ENCODE measurements around the gene ZFAND2B.

ZFAND2B gene

DNA sequence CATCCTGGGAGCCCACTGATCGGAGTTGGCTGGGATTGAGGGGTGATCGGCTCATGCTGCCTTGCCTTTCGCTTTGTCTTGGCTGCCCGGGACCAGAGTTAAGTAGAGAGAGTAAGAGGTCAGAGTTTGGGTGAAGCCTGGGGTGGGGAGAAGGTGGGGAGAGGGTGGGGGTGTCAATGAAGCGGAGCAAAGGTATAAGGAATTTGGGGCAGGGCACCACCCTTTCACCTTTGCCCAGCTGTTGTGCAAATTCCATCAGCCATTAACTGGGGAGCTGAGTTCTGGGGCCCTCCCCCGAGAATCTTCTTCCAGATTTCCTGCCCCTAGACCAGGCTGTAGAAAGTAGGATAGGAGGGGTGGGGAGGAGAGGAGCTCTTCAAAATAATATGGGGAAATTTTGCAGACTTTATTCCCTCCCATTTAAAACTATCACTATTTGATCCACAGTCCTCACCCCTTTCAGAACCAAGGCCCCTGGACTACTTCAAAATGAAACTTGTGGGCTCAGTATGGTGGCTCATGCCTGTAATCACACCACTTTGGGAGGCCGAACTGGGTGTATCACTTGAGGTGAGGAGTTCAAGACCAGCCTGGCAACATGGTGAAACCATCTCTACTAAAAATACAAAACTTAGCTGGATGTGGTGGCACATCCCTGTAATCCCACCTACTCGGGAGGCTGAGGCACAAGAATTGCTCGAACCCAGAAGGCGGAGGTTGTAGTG is 36.5 kb upstream of the ZFAND2B start, which contains the start of gene SLC23A3:
Gene SLC23A3 (minus strand): TSS at position 100 of the 725 bp plus-strand sequence. CDS start 45 bp downstream, at position 55.
- TF ChIP-seq GATA1 (IDR thresholded peaks at IDR 0.05; ENCODE audit: low read depth, low read length) (no peak), POLR2A (IDR thresholded peaks at IDR 0.05; ENCODE audit: low read length) (no peak)
- DNase-seq, result no peak

DNA sequence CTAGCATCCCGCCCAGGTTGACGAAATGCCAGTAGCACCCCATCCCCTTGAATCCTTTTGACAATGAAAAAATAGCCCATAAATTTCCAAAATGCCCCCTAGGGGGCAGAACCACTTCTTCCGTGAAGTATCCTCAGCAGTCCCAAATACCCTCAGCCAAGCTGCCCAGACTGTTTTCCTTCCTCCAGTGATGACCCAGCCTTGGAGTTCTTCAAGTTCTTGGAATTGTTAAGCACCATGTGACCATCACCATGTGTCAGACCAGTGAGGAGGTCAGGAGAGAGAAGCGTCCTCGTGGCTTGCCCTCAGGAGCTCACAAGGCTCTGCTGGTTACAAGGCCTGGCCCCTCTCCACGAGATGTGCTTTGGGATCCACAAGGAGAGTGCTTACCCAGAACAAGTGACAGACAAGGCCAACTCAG is 35.3 kb upstream of the ZFAND2B start:
- peak; percentile 47 to 69 for DNase-seq
- TF ChIP-seq GATA1 (IDR thresholded peaks at IDR 0.05; ENCODE audit: low read depth, low read length) (no peak), POLR2A (IDR thresholded peaks at IDR 0.05; ENCODE audit: low read length) (no peak)

DNA sequence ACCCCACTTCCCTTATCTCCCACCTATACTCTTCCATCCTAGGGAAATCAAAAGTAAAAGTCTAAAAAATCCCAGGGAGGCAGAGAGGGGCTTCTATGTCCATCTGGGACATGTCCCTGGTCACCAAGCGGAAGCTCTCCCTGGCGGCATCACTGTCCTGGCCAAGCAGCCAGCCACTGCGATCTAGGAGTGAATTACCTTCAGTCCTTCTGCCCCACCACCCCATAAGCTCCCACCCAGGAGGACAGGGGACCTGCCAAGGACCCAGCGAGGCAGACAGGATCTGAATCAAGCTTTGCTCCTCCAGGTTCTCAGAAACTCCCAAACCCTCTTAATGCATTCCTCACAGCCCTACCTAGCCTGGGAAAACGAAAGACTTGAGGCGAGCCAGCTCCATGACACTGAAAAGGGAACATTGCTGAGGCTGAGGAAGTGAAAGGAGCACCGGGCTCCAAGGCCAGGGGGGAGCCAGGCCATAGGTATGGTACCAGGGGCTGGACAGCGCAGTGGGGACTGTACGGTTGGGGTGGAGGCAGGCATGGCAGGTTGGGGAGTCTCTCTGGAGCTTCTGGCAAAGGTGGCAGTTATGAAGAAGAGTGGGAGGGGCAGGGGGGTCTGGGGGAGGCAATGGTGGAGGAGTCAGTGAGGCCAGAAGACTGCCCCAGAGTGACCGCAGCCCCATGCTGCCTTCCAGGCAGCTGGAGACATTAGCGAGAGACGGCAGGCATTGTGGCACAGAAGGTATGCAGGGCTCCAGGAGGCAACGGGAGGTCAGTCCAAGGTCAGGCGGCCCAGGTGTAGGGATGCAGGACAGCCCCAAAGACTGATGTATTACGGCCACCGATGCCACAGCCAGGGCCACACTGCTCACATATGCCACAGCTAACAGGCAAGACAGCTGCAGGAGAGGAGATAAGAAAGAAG is 34.1 kb upstream of the ZFAND2B start:
- peak in 1 of 2 experiments; percentile 48 for DNase-seq
- no peak for TF ChIP-seq POLR2A (IDR thresholded peaks at IDR 0.05; ENCODE audit: low read length)
- no peak for TF ChIP-seq GATA1 (IDR thresholded peaks at IDR 0.05; ENCODE audit: low read depth, low read length)

DNA sequence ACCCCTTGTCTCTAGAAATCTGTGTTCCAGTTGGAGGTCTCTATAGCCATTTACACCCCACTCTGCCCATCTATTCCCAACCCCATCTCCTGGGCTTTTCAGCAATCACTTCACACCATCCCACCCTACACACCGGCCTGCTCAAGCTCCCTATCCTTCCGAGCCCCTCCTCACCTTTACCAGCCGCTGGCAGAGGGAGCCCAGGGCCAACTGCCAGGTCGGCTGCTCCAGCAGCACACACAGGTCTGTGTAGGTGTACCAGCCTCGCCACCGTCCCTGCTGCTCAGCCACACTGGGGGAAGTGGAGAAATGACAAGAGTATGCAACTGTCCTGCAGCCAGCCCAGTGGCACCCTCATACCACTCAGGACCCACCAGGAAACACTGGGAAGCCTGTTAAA is 33.4 kb upstream of the ZFAND2B start:
- DNase-seq, result no peak
- no peak for TF ChIP-seq GATA1 (IDR thresholded peaks at IDR 0.05; ENCODE audit: low read depth, low read length)
- TF ChIP-seq POLR2A (IDR thresholded peaks at IDR 0.05; ENCODE audit: low read length), result no peak

DNA sequence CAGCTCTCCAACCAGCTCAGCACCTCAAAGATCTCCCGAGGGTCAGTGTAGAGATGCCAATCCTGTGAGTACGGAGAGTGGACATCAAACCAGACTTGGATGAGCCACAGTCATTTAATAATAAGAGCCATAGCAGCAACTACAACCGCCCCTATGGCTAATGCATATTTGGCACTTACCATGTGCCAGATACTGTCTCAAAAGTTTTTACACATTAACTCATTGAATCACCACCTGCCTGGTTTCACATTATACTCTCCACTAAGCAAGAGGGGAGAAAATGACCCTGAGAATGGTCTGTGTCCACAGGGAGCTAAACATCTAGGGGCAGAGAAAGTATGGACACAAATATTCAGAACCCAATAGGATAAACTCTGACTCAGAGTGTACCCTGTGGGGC is 32.4 kb upstream of the ZFAND2B start:
- TF ChIP-seq POLR2A (IDR thresholded peaks at IDR 0.05; ENCODE audit: low read length), result no peak
- TF ChIP-seq GATA1 (IDR thresholded peaks at IDR 0.05; ENCODE audit: low read depth, low read length), result no peak
- no peak for DNase-seq

DNA sequence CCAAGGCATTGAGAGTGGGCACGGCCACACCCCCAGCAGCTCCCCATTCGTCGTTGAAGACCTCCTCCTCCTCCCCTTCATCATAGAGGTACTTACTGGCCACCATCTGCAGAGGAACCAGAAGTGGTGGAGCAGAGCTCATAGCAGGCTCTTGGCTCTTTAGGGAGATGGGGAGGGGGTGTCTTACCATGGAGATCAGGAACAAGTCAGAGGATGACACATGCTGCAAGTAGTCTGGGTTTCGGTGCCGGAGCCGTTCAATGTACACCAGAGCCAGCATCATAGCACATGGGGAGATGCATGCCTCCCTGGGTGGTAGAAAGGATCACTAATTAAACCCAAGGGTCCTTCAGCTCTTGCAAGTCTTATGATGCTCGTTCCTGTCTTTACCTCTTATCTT is 31.8 kb upstream of the ZFAND2B start:
- DNase-seq, result no peak
- no peak for TF ChIP-seq GATA1 (IDR thresholded peaks at IDR 0.05; ENCODE audit: low read depth, low read length)
- TF ChIP-seq POLR2A (IDR thresholded peaks at IDR 0.05; ENCODE audit: low read length), result no peak

DNA sequence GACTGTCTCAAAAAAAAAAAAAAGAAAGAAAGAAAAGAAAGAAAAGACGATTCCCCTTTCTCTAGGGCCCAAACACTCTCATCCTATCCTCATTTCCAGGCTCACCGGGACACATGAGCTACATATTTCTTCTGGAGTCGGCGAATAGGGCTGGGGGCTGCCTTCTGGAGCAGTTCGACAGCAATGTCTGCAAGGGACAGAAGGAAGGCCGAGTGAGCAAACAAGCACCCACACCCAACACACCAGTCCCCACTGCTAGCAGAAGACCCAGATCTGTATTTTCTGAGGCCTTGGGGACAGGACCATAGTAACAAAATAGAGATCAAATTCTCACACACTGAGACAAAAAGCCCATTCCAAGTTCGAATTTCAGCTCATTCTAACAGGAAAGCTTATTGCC is 31.1 kb upstream of the ZFAND2B start:
- TF ChIP-seq GATA1 (IDR thresholded peaks at IDR 0.05; ENCODE audit: low read depth, low read length) (no peak), POLR2A (IDR thresholded peaks at IDR 0.05; ENCODE audit: low read length) (no peak)
- no peak for DNase-seq

DNA sequence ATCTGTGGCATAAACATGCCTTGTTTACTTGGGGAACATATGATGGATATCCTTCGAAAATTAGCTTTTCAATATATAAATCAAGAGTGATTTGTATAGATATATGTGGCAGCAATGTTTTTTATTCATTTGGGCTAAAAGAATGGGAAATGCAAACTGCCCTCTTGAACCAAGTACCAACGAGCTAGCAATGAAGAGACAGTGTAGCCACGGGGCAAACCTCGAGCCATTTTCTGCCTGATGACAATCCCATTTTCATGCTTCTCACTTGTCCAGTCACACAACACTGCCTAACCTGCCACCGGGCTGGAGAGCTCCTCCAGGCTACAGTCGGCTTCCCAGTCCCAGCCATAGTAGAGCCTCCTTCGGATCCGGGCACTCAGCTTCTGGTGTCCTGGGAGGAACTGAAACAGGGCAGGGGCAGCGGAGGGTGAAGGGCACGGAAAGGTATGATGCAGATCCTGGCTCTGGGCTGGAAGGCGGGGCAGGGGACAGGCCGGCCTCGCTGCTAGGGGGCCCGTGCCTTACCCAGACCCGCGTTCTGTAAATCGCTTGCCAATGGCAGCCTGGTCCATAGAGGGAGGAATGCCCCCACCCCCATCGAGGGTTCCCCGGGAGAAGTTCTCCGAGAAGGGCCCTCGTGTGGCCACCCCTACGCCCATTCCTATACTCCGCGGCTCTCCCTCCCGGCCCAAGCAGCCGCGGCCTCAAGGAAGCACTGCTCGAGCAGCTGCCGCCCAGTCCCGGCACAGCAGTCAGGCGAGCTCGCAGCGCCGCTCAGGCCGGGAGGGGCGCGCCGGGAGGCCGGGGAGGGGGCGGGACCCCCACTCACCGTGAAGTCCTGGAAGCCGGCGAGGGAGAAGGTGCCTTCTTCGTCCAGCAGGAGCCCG is 30.4 kb upstream of the ZFAND2B start:
- DNase-seq, result peak; percentile 74 to 82

DNA sequence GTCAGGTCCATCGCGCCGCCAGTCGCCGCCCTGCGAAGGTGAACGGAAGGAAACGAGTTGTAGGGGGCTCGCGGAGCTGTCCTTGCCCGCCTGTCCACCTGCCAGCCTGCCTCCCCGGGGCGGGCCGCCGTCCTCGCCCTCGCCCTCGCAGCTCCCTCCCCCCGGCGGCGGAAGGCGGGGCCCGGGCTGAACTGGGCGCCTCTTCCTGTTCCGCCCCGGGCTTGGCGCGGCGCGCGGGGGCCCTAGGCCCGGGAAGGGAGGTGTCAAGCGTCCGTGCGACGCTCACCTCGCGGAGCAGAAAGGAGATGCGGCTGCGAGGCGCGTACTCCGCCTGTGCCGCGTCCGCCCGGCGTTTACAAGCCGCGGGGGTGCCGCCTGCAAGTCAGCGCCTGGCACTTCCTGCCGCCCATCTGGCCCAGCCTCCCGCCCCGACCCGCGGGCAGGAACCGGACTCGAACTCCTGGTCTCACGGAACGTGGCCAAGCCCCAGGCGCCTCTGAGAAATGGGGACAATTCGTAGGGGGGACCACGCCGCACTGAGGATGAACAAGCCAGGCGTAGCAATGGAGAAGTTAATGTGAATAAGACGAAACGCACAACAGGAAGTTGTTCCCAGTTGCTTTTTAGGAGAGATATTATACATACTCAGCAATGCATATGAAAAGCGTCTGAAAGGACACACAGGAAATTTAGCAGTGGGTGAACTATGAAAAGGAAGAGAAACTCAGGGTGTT is 29.6 kb upstream of the ZFAND2B start, which contains the start of gene CNPPD1:
Gene CNPPD1 (minus strand): TSS at position 108 of the 734 bp plus-strand sequence. CDS start 97 bp downstream, at position 11.
- peak; percentile 92 to 97 for DNase-seq
- TF ChIP-seq GATA1 (IDR thresholded peaks at IDR 0.05; ENCODE audit: low read depth, low read length), result no peak
- TF ChIP-seq POLR2A (IDR thresholded peaks at IDR 0.05; ENCODE audit: low read length), result no peak

More for the DNA sequence above, 30.4 kb upstream of the ZFAND2B start:
- no peak for TF ChIP-seq POLR2A (IDR thresholded peaks at IDR 0.05; ENCODE audit: low read length)
- TF ChIP-seq GATA1 (IDR thresholded peaks at IDR 0.05; ENCODE audit: low read depth, low read length), result no peak

DNA sequence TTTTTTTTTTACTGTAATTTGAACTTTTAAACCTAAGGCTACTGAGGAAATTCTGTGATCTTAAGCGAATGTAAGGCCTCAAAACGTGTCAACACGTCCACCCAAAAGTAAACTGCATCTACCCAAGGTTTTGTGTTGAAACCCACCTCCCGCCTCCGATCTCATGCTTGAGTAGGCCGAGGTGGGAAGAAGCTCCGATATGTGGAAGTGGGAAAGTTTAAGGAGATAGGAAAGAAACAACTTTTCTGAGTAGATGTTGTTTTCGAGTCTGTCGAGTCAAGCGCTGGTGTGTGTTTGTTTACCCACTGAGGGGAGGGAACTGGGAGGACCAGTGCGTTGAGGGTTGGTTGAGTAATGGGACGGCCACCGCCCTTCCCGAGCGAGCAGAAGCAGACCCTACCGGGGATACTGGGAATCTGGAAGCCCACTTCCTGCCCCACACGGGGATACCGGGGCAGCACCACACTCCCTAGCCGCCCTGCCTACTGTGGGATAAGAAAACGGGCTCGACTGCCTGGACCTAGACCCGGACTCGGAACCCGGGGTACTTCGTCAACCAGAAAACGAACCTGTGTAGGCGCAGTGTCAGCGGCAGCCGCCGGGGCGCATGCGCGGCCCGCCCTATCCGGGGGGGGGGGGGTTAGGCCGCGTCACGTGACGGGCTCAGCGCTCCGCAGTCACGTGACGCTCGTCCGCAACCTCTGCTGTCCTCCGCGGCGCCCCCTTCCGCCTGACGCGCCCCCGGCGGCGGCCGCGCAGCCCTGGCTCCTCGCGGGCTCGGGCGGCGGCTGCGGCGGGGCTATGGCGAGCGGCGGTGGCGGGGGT is 28.8 kb upstream of the ZFAND2B start, which contains the start of gene RETREG2:
Gene RETREG2 (plus strand): TSS at position 724 of the 825 bp plus-strand sequence. CDS start 78 bp downstream, at position 802.
- DNase-seq, result peak; percentile 97 to 98
- TF ChIP-seq GATA1 (IDR thresholded peaks at IDR 0.05; ENCODE audit: low read depth, low read length) (no peak), POLR2A (IDR thresholded peaks at IDR 0.05; ENCODE audit: low read length) (peak; percentile 97)

DNA sequence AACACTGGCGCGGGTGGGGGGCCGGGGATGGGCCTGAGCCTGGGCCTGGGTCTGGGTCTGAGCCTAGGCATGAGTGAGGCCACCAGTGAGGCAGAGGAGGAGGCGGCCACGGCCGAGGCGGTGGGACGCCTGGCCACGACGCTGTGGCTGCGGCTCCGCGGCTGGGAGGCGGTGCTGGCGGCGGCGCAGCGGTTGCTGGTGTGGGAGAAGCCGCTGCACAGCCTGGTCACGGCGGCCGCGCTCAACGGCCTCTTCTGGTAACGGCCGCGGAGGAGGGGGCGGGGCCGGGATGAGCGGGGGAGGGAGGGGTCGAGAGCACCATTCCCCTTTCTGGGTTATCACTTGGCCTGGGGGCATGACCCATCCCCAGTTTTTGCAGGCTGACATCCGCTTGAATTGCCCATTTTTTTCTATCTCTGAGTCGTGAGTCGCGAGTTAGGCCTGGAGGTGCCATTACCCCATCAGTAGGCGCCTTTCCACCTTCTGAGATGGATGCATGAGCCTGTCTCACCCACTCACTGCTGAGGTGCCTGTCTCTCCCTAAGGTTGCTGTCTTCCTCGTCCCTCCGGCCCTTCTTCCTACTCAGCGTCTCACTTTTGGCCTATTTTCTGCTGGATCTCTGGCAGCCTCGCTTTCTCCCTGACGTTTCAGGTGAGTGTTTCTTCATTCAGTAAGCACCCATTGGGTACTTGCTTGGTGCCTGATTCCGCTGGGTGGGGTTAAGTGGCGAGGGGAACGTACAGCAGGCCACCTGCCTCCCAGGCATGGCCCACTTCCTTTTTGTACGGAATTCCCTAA is 28.0 kb upstream of the ZFAND2B start:
- peak; percentile 74 to 84 for DNase-seq
- TF ChIP-seq POLR2A (IDR thresholded peaks at IDR 0.05; ENCODE audit: low read length) (no peak), GATA1 (IDR thresholded peaks at IDR 0.05; ENCODE audit: low read depth, low read length) (no peak)

All from erythroblast (primary cell).